ENCODE data around the gene AFF1.
"Not testable (repeated sequence)": the region's sequence is repeated elsewhere in the genome, so short reads cannot be mapped to it uniquely, and the experiment has no call there.

The AFF1 gene

GRCh38 chr4:87073199-87074120, 138.6 kb downstream of the AFF1 start:
- no peak overlapping the region for H3K27ac ChIP-seq (ENCODE audit: low read length)
- H3K4me3 ChIP-seq (ENCODE audit: low read length), result no peak overlapping the region
- H3K9me3 ChIP-seq (ENCODE audit: control insufficient read depth, insufficient read depth, low read length), result no peaks in the 10 kb centered on the region
- DNase-seq (ENCODE audit: low read depth, low spot score), result no peak
- H3K27me3 ChIP-seq (ENCODE audit: control insufficient read depth, insufficient read depth, low read length), result no peaks in the 10 kb centered on the region
- peaks cover 8% of the 10 kb centered on the region for H3K4me1 ChIP-seq (ENCODE audit: control insufficient read depth, insufficient read depth, low read length)
- no peaks in the 10 kb centered on the region for H3K36me3 ChIP-seq (ENCODE audit: control insufficient read depth, insufficient read depth, low read length)
- no CpG with 5 or more reads among the region's 14 CpGs for WGBS (ENCODE audit: insufficient coverage, insufficient read length)

DNA sequence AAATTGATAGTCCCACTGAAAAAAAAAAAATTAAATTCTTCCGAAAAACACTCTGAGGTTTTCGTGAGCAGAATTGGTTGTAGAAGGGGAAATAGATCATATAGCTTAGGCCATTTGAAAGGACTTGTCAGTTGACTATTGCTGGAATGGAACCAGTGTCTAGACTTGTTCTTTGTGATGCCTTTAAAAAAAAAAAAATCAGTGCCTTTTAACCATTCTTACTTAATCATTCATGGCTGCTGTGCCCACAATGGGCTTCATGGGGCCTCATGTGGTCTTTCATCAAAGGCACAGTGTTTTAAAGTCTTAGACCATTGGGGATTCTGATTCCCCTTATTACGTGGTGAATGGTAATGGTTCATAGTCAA, 139.3 kb downstream of the AFF1 start:
- no CpG with 5 or more reads among the region's 3 CpGs for WGBS (ENCODE audit: insufficient coverage, insufficient read length)

GRCh38 chr4:87075876-87076275, 141.1 kb downstream of the AFF1 start:
- no CpG with 5 or more reads among the region's 2 CpGs for WGBS (ENCODE audit: insufficient coverage, insufficient read length)
- Histone ChIP-seq H3K36me3 (ENCODE audit: control insufficient read depth, insufficient read depth, low read length) (no peaks in the 10 kb centered on the region), H3K4me1 (ENCODE audit: control insufficient read depth, insufficient read depth, low read length) (peaks cover 5% of the 10 kb centered on the region; the same call in 1 of the 2 replicates), H3K27me3 (ENCODE audit: control insufficient read depth, insufficient read depth, low read length) (no peaks in the 10 kb centered on the region), H3K9me3 (ENCODE audit: control insufficient read depth, insufficient read depth, low read length) (no peaks in the 10 kb centered on the region), H3K4me3 (ENCODE audit: low read length) (no peak overlapping the region), H3K27ac (ENCODE audit: low read length) (no peak overlapping the region)
- DNase-seq (ENCODE audit: low read depth, low spot score), result no peak

More for the DNA sequence above, 139.3 kb downstream of the AFF1 start:
- H3K36me3 ChIP-seq (ENCODE audit: control insufficient read depth, insufficient read depth, low read length), result no peaks in the 10 kb centered on the region
- no peaks in the 10 kb centered on the region for H3K27me3 ChIP-seq (ENCODE audit: control insufficient read depth, insufficient read depth, low read length)
- H3K27ac ChIP-seq (ENCODE audit: low read length), result no peak overlapping the region
- H3K9me3 ChIP-seq (ENCODE audit: control insufficient read depth, insufficient read depth, low read length), result no peaks in the 10 kb centered on the region
- peaks cover 5% of the 10 kb centered on the region; the same call in 1 of the 2 replicates for H3K4me1 ChIP-seq (ENCODE audit: control insufficient read depth, insufficient read depth, low read length)
- H3K4me3 ChIP-seq (ENCODE audit: low read length), result no peak overlapping the region
- DNase-seq (ENCODE audit: low read depth, low spot score), result no peak

GRCh38 chr4:87076690-87077358, 142.0 kb downstream of the AFF1 start:
- Histone ChIP-seq H3K36me3 (ENCODE audit: control insufficient read depth, insufficient read depth, low read length) (no peaks in the 10 kb centered on the region), H3K27ac (ENCODE audit: low read length) (no peak overlapping the region), H3K9me3 (ENCODE audit: control insufficient read depth, insufficient read depth, low read length) (no peaks in the 10 kb centered on the region), H3K4me3 (ENCODE audit: low read length) (no peak overlapping the region), H3K4me1 (ENCODE audit: control insufficient read depth, insufficient read depth, low read length) (peaks cover 5% of the 10 kb centered on the region; the same call in 1 of the 2 replicates), H3K27me3 (ENCODE audit: control insufficient read depth, insufficient read depth, low read length) (no peaks in the 10 kb centered on the region)
- no CpG with 5 or more reads among the region's 6 CpGs for WGBS (ENCODE audit: insufficient coverage, insufficient read length)
- DNase-seq (ENCODE audit: low read depth, low spot score), result no peak

DNA sequence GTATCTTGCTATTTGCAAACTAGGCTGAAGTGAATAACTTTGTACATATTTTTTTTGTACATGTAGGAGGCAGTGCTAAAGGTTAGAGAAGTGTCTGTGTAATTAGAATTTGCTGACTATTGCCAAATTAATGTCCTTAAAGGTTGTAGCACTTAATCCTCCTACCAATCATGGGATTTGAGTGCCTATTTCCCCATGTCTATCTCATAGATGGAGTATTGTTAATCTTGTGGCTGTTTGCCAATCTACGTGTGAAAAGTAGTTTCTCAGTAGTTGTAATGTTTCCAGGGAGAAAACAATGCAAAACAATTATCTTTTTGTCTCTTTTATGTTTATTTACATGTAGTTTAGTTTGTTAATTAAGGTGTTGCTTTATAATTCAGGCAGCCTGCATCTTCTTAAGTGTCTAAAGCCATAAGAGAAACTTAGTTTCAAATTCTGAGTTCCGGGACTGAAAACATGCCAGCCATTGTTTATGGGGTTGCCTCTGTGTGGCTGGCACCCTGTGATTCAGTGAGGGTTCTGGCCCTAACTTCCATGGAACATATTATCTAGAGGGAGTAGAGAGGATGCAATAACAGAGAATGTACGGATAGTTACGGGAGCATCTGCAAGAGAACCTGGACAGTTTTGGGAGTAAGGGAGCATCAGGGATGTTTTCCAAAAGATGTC, 143.2 kb downstream of the AFF1 start:
- no peak for DNase-seq (ENCODE audit: low read depth, low spot score)
- H3K4me3 ChIP-seq (ENCODE audit: low read length), result no peak overlapping the region
- no CpG with 5 or more reads among the region's 4 CpGs for WGBS (ENCODE audit: insufficient coverage, insufficient read length)
- H3K36me3 ChIP-seq (ENCODE audit: control insufficient read depth, insufficient read depth, low read length), result no peaks in the 10 kb centered on the region
- H3K4me1 ChIP-seq (ENCODE audit: control insufficient read depth, insufficient read depth, low read length), result peaks cover 5% of the 10 kb centered on the region; the same call in 1 of the 2 replicates
- H3K27ac ChIP-seq (ENCODE audit: low read length), result no peak overlapping the region
- no peaks in the 10 kb centered on the region for H3K9me3 ChIP-seq (ENCODE audit: control insufficient read depth, insufficient read depth, low read length)
- no peaks in the 10 kb centered on the region for H3K27me3 ChIP-seq (ENCODE audit: control insufficient read depth, insufficient read depth, low read length)

- Histone ChIP-seq H3K4me3 (ENCODE audit: low read length) (no peak overlapping the region), H3K4me1 (ENCODE audit: control insufficient read depth, insufficient read depth, low read length) (peaks cover 3% of the 10 kb centered on the region; the same call in 1 of the 2 replicates), H3K27ac (ENCODE audit: low read length) (no peak overlapping the region), H3K9me3 (ENCODE audit: control insufficient read depth, insufficient read depth, low read length) (no peaks in the 10 kb centered on the region), H3K36me3 (ENCODE audit: control insufficient read depth, insufficient read depth, low read length) (no peaks in the 10 kb centered on the region), H3K27me3 (ENCODE audit: control insufficient read depth, insufficient read depth, low read length) (no peaks in the 10 kb centered on the region)
- DNase-seq (ENCODE audit: low read depth, low spot score), result no peak
- no CpG with 5 or more reads among the region's 6 CpGs for WGBS (ENCODE audit: insufficient coverage, insufficient read length)
These were observed 144.2 kb downstream of the AFF1 start for GRCh38 chr4:87078987-87079486.

GRCh38 chr4:87079967-87080366, 145.2 kb downstream of the AFF1 start:
- peaks cover 3% of the 10 kb centered on the region; the same call in 1 of the 2 replicates for H3K4me1 ChIP-seq (ENCODE audit: control insufficient read depth, insufficient read depth, low read length)
- no peaks in the 10 kb centered on the region for H3K36me3 ChIP-seq (ENCODE audit: control insufficient read depth, insufficient read depth, low read length)
- no CpG with 5 or more reads among the region's 2 CpGs for WGBS (ENCODE audit: insufficient coverage, insufficient read length)
- H3K9me3 ChIP-seq (ENCODE audit: control insufficient read depth, insufficient read depth, low read length), result no peaks in the 10 kb centered on the region
- H3K27me3 ChIP-seq (ENCODE audit: control insufficient read depth, insufficient read depth, low read length), result no peaks in the 10 kb centered on the region
- H3K27ac ChIP-seq (ENCODE audit: low read length), result no peak overlapping the region
- DNase-seq (ENCODE audit: low read depth, low spot score), result no peak
- H3K4me3 ChIP-seq (ENCODE audit: low read length), result no peak overlapping the region

DNA sequence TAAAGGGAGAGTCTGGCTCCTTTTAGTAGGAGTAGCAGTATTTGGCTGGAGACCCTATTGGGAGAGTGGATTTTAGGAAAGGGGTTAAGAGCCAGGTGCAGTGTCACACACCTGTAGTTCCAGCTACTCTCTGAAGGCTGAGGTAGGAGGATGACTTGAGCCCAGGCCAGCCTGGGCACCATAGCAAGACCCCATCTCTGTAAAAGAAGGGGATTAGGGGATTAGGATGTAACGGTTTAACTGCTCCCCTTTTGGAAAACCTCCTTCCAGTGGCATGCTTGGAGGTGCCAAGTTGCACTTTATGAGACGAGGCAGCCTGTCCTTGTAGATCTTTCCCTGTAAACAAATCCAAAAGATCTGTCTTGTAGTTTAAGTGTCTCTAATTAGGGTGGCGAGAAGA, 145.7 kb downstream of the AFF1 start:
- Histone ChIP-seq H3K9me3 (ENCODE audit: control insufficient read depth, insufficient read depth, low read length) (no peaks in the 10 kb centered on the region), H3K4me3 (ENCODE audit: low read length) (no peak overlapping the region), H3K27ac (ENCODE audit: low read length) (no peak overlapping the region), H3K36me3 (ENCODE audit: control insufficient read depth, insufficient read depth, low read length) (no peaks in the 10 kb centered on the region), H3K27me3 (ENCODE audit: control insufficient read depth, insufficient read depth, low read length) (no peaks in the 10 kb centered on the region), H3K4me1 (ENCODE audit: control insufficient read depth, insufficient read depth, low read length) (peaks cover 3% of the 10 kb centered on the region; the same call in 1 of the 2 replicates)
- no peak for DNase-seq (ENCODE audit: low read depth, low spot score)
- WGBS (ENCODE audit: insufficient coverage, insufficient read length), result no CpG with 5 or more reads among the region's 3 CpGs

- Histone ChIP-seq H3K9me3 (ENCODE audit: control insufficient read depth, insufficient read depth, low read length) (no peaks in the 10 kb centered on the region), H3K27ac (ENCODE audit: low read length) (no peak overlapping the region), H3K4me1 (ENCODE audit: control insufficient read depth, insufficient read depth, low read length) (peaks cover 3% of the 10 kb centered on the region; the same call in 1 of the 2 replicates), H3K4me3 (ENCODE audit: low read length) (no peak overlapping the region), H3K27me3 (ENCODE audit: control insufficient read depth, insufficient read depth, low read length) (no peaks in the 10 kb centered on the region), H3K36me3 (ENCODE audit: control insufficient read depth, insufficient read depth, low read length) (no peaks in the 10 kb centered on the region)
- WGBS (ENCODE audit: insufficient coverage, insufficient read length), result no CpG with 5 or more reads among the region's 5 CpGs
- no peak for DNase-seq (ENCODE audit: low read depth, low spot score)
These were observed 147.0 kb downstream of the AFF1 start for GRCh38 chr4:87081826-87082225.

GRCh38 chr4:87085732-87086131, 150.9 kb downstream of the AFF1 start:
- DNase-seq (ENCODE audit: low read depth, low spot score); H3K27me3 ChIP-seq (ENCODE audit: control insufficient read depth, insufficient read depth, low read length); H3K9me3 ChIP-seq (ENCODE audit: control insufficient read depth, insufficient read depth, low read length); H3K27ac ChIP-seq (ENCODE audit: low read length); H3K4me1 ChIP-seq (ENCODE audit: control insufficient read depth, insufficient read depth, low read length); H3K4me3 ChIP-seq (ENCODE audit: low read length); H3K36me3 ChIP-seq (ENCODE audit: control insufficient read depth, insufficient read depth, low read length): not testable (repeated sequence)
- WGBS (ENCODE audit: insufficient coverage, insufficient read length), result no CpG with 5 or more reads among the region's 11 CpGs
